Right ventricle myocardium superior (tissue), 1 donor: ENCODE measurements around the gene RASA2. TPM values are rescaled to one million over a fixed set of nuclear protein-coding genes. Genes with fewer than 3 reads are reported as not detected.
"Not testable (repeated sequence)": the region's sequence is repeated elsewhere in the genome, so short reads cannot be mapped to it uniquely, and the experiment has no call there.

Source experiments
- ATAC-seq: fragments of 200-7000 bp; cut with Tn5 transposase; one replicate; pipeline ENCODE4 v1.9.1; 2020; ENCODE audit warnings: mild to moderate bottlenecking; ENCODE audit not compliant: poor library complexity
- DNase-seq: peaks from one replicate; pipeline ENCODE4 v3.0.0-alpha.2; 2020
- intact Hi-C: fragments of 100-400 bp; cut with DNase I; formaldehyde crosslinking; loops from one replicate; pipeline ENCODE4 v1.11.2; 2022
- total RNA-seq: library from RNA; stranded (reverse); fragmentation: NEBNext Ultra II Directional; extraction: Animal tissue kit (Norgen Biotek cat#: 25700); gene quantifications from one replicate; pipeline ENCODE4 v1.2.1, GENCODE V29; 2021
- donor health status: DM: no; HTN: yes; CAD: no; lungs with severe emphysema.

The RASA2 gene
- total RNA-seq, 1 donor from 2014 or later: 3.5 TPM

DNA sequence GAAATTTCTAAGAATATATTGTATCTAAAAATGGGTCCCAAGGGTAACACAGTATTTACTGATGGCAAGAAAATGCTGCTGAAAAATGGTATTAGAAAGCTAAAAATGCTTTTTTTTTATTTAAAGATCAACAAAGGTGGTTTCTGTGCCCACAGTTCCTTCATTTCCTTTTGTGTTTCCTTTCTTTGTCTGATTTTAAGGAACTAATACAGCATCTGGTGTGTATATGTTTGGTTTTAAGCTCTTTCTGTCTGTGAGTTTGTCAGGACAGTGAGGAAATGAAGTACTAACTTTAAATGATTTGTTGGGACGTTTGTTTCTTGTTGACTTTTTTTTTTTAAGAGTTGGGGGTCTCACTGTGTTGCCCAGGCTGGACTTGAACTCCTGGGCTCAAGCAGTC lies 38.2 kb downstream of the RASA2 start:
- no peak for ATAC-seq
- no peak for DNase-seq
- intact Hi-C loops: no loop called here

DNA sequence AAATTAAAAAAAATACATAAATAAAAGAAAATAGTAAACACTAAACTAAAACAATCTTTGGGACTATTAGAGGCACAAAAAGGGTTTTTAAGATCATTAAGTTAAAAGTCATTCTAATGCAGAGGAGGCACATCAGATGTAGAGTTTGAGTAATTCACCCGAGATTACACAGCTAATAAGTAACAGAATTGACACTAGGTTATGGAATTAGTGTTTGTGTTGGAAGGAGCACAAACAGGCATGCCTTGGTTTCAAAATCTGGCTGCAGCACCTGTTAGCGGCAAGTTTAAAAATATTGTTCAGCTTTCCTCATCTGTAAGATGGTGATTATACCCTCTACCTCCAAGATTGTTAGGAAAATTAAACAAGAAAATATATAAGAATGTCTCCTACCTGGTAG lies 39.0 kb downstream of the RASA2 start:
- no peak for ATAC-seq
- DNase-seq: no peak
- intact Hi-C loops: no loop called here

DNA sequence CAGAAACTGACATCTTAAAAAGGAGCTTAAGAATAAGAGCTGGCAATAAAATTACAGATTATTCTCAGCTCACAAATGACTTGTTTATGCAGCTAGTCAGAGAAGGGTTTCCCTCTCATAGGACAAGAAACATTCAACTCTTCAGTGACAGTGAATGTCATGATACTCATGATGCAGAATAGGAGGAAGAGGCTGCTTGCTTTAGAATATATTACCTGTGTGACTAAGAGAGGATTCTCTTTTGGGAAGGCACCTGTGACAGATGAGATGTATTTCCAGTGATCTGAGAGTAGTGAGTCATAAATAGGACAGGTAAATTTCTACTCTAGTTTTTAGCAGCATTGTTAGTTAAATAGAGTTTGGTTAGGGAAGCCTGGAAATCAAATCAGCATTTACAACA lies 39.9 kb downstream of the RASA2 start:
- ATAC-seq (no peak), DNase-seq (no peak)
- intact Hi-C loops: no loop called here

DNA sequence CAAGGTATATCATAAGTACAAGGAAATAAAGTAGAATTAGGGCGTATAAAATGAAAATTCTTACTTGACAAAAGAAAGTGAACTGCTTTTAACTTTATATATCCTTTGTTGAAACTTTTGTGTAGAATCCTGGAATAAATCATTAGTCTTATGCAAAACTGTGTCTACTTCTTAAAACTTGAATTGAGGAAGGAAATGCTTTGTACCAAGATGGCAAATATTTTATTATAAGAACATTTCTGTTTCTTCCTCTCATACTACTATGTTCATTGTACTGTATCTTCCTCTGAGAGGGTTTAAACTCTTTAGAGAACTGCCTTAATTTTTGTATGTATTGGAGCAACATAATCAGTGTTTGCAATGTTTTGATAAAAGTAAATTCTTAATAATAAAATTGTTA lies 42.0 kb downstream of the RASA2 start:
- no peak for DNase-seq
- intact Hi-C loops: no loop called here
- no peak for ATAC-seq

DNA sequence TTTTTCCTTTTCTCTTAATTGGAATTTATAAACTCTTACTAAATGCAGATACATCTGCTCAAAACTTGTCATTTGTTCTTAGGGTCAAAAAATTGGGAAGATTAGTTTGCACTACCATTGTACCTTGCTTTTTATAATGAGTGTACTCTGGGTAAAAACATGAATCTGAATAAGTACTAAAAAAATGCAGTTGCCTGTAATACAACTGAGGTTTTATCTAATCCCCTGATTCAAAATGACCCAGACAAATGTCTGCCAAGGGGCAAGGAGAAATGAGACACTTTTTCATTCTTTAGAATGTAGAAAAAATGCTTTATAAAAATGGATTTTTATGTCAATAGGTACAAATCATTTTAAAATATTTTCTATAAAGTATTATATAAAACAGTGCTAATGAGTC lies 42.4 kb downstream of the RASA2 start:
- DNase-seq (no peak), ATAC-seq (no peak)
- intact Hi-C loops: no loop called here

DNA sequence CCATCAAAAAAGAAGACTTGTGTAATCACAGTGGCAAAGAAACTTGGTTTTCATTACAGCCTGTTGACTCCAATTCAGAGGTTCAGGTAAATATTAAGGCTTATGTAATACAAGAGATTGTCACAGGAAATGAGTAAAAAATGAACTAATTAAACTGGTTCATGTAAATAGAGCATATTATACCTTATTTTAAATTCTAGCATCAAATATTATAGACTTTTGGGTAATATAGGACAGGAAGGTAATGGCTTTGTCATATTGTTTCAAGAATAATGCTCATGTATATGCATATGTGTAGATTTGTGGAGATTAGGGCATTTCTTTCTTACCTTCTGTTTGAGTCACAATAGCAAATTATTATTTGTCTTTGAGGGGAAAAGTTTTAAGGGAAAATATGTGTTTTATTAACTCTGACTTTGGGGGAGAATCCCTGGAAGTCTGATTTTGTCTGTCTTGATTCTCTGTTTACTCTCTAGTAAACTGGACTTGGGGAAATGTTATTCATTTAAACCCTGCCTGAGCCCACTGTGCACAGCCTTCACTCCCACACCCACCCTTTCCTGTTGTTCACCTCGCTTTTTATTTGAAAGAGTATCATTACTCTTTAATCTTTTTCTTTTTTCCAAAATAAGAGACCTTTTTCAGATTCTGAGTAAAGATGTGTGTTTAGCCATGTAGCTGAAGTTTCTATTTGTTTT lies 43.0 kb downstream of the RASA2 start:
- DNase-seq (no peak), ATAC-seq (no peak)
- intact Hi-C loops: no loop called here

DNA sequence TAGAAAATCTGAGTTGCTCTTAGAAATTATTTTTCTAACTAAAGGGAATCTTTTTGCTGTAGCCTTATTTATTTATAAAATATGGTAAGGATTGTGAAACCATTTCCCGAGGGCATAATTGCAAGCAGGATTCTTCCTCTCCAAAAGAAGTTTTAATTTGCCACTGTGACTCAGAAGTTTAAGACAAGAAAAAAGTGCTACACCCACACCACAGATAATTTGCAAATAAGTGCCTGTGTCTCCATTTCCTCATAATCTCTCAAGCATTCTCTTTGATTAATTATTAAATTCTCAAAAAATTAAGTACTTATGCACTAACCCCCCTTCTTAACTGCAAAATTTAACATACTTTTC lies 43.6 kb downstream of the RASA2 start:
- ATAC-seq: peak; percentile 46

DNA sequence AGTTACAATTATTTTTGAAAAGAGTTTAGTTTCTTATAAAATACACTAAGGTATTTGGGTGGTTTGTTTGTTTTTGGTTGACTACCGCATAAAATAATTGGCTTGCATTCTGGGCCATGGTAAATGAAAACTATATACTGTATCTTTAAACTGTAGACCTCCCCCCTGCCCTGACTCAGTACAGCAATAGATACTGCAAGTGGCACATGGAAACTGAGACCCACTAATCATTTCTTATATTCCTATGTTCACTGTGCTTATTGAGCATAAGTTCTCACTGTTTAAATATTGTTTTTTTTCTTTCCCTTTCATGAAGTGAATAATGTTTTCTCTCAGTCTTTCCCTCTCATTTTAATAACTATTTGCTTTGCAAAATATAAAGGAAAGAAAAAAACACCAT lies 45.8 kb downstream of the RASA2 start:
- no peak for ATAC-seq
- no peak for DNase-seq
- intact Hi-C loops: no loop called here

More for the DNA sequence above, 43.6 kb downstream of the RASA2 start:
- DNase-seq: no peak
- intact Hi-C loops: no loop called here

DNA sequence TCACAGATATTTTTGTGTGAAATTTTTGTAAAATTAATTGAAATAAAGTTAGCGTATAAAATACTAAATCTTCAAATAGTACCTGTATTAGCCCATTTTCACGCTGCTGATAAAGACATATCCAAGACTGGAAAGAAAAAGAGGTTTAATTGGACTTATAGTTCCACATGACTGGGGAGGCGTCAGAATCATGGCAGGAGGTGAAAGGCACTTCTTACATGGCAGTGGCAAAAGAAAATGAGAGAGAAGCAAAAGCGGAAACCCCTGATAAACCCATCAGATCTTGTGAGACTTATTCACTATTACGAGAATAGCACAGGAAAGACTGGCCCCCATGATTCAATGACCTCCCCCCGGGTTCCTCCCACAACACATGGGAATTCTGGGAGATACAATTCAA lies 49.2 kb downstream of the RASA2 start:
- ATAC-seq, intact Hi-C loops, DNase-seq: not testable (repeated sequence)

DNA sequence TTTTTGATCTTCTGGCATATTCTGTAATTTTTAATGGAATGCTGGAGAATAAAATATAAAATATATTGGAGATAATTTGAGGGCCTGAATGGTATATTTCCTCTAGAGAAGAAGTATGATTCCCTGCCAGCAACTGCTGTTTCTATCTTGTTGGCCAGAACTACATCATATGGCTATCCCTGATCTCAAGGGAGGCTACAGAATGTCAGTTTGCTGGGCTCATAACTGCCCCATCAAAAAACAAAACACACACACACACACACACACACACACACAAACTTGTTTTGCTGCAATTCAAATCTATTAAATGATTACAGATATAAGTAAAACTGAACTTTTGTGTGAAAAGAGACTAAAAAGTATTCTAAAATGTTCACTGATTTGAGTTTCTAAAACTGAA lies 51.0 kb downstream of the RASA2 start:
- DNase-seq (no peak), ATAC-seq (no peak)
- intact Hi-C loops: no loop called here

DNA sequence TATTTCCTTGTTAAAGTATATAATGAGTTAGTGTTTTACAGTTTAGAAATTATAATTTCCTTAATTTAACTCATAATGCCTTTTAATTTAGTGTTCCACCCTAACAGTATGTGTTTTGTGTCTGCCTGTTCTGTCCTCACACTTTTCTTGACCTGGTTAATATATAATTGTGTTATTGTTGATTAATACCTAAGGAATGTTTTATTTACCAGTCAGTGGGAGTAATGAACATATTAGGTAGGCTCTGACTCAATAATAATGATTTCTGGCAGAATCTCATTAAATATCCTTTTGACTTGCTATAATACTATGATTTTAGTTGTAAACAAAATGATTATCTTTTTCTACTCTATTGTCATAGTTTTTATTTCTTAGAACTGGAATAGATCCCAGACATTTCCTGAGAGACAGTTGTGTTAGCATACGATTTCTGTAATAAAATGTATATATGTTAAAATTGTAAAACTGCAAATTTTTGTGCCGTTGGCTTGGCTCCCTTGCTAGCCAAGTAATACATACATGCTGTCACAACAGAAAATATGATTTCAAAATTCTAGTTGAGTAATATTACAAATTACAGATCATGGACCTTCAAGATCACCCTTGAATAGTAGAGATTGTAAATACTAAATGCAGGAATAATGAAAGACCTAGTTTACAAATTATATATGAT lies 51.9 kb downstream of the RASA2 start:
- no peak for DNase-seq
- intact Hi-C loops: no loop called here
- no peak for ATAC-seq

DNA sequence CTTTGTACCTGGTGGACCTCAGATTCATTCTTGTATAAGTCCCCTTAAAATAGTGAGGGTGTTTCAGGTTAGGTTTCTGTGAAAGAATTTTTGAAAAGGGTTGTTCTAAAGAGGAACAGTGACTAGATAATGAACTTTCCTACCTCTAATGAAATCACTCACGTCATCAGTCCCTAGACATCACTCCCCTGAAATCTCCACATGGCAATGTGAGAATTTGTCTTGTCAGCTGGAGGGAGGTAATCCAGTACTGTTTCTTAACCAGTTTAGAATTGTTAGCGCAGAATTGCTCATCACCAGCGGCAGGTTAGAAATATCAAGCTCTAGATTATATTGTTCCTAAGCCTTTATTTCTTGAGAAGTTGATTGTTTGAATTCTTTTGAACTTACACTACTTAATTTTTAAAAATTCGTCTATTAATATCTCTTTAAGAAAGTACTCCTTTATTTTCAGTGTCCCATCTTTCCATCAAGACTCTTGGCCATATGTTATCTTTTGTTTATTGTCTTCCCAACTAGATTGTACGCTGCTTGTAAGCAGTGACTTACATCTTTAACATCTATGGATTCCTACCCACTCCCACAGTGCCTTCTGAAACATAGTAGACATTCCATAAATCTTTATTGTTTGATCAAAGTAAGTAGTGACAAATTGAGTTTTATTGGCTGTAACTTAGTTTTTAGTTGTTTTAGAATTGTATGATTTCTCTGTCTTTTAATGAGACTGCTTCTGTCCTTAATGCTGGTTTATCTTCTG lies 52.8 kb downstream of the RASA2 start:
- ATAC-seq (no peak), DNase-seq (no peak)
- intact Hi-C loops: no loop called here

DNA sequence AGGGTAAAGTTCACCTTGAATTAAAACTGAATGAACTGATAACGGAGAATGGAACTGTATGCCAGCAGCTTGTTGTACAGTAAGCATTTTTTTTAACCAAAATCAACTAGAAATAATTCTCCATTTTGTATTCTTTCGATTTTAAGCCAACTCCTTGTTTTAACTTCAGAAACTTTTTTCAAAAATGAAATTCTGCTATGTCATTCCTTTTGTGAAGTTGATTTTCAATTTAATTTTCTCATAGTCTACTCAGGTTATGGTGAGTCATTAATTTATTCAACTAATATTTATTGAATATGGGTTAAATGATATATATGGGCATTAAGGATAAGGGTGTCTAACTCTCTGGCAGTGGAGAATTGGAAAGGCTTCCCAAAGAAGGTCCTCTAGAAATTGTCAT lies 53.7 kb downstream of the RASA2 start:
- intact Hi-C loops: no loop called here
- DNase-seq (no peak), ATAC-seq (no peak)

DNA sequence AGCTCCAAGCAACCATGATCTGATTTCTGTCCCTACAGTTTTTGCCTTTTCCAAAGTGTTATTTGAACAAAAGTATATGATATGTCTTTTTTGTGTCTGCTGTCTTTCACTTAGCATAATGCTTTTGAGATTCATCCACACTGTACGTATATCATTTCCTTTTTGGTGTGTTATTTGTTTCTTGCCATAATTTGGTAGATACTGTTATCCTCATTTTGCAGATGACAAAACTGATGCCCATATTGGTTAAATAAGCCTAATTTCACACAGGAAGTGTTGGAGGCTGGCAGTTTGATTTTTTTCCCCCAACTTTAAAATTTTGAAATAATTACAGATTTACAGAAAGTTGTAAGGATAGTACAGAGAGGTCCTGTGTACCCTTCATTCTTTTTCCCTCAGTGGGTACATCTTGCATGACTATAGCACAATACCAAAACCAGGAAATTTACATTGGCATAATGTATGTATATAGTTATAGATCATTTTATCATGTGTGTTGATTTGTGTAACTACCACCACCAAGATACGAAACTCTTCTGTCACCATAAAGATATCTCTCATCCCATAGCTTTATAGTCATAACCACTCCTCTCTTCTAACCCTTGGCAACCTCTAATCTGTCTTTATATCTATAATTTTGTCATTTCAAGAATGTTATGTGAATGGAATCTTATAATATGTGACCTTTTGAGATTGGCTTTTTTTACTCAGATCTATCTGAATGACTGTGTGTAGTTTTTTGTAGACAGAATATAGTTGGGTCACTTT lies 55.6 kb downstream of the RASA2 start:
- intact Hi-C loops: no loop called here
- DNase-seq (no peak), ATAC-seq (no peak)

DNA sequence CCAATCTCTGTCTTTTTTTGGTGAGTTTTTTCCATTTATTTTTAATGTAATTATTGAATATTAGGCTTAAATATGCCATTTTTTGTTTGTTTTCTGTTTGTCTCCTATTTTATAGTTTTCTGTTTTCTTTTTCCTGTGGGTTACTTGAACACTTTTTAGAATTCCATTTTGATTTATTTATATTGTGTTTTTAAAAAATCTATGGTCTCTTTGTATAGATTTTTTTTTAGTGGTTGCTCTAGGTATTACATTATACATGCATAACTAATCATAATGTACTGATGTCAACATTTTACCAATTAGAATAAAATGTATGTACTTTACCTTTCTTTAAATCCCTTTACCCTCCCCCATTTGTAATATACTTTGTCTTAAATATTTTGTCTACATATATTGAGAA lies 56.2 kb downstream of the RASA2 start:
- ATAC-seq (no peak), DNase-seq (no peak)
- intact Hi-C loops: no loop called here

DNA sequence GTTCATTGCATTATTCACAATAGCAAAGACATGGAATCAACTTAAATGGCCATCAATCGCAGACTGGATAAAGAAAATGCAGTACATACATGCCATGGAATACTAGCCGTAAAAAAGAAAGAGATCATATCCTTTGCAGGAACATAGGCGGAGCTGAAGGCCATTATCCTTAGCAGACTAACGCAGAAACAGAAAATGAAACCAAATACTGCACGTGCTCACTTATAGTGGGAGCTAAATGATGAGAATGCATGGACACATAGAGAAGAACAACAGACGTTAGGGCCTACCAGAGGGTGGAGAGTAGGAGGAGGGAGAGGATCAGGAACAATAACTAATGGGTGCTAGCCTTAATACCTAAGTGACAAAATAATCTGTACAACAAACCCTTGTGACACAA lies 57.9 kb downstream of the RASA2 start:
- ATAC-seq: no peak
- intact Hi-C loops: loop anchor here (5.0 kb wide), 1 partner anchor 67 kb away; no protein-coding TSS in a partner anchor
- no peak for DNase-seq

DNA sequence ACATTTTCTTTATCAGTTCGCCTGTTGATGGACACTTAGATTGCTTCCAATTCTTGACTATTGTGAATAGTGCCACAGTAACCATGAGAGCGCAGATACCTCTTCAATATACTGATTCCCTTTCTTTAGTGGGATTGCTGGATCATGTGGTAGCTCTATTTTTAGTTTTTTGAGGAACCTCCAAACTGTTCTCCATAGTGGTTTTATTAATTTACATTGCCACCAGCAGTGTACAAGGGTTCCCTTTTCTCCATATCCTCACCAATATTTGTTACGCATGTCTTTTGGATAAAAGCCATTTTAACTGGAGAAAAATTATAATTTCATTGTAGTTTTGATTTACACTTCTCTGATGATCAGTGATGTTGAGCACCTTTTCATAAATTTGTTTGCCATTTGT lies 59.3 kb downstream of the RASA2 start:
- DNase-seq (no peak), ATAC-seq (no peak)
- intact Hi-C loops: loop anchor here (5.0 kb wide), 1 partner anchor 69 kb away; no protein-coding TSS in a partner anchor

DNA sequence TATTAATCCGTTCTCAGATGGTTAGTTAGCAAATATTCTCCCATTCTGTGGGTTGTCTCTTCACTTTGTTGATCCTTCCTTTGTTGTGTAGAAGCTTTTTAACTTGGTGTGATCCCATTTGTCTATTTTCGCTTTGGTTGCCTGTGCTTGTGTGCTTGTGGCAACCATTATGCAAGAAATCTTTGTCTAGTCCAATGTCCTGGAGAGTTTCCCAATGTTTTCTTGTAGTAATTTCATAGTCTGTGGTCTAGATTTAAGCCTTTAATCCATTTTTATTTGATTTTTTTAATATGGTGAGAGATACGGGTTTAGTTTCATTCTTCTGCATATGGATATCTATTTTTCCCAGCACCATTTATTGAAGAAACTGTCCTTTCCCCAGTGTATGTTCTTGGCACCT lies 59.8 kb downstream of the RASA2 start:
- intact Hi-C loops: loop anchor here (5.0 kb wide), 1 partner anchor 69 kb away; no protein-coding TSS in a partner anchor
- DNase-seq: no peak

DNA sequence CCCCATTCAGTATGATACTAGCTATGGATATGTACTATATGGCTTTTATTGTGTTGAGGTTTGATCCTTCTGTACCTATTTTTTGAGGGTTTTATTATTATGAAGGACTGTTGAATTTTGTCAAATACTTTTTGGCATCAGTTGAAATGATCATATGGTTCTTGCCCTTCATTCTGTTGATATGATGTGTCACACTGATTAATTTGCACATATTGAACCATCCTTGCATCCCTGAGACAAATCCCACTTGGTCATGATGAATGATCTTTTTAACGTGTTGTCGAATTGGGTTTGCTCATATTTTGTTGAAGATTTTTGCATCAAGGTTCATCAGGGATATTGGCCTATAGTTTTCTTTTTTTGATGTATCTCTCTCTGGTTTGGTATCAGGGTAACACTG lies 61.0 kb downstream of the RASA2 start:
- DNase-seq (no peak), ATAC-seq (no peak)
- intact Hi-C loops: loop anchor here (5.0 kb wide), 1 partner anchor 70 kb away; no protein-coding TSS in a partner anchor

More for the DNA sequence above, 59.8 kb downstream of the RASA2 start:
- ATAC-seq: no peak
